ENCODE measurements around the gene B3GAT3.
"Not testable (repeated sequence)": the region's sequence is repeated elsewhere in the genome, so short reads cannot be mapped to it uniquely, and the experiment has no call there.

The B3GAT3 gene

DNA sequence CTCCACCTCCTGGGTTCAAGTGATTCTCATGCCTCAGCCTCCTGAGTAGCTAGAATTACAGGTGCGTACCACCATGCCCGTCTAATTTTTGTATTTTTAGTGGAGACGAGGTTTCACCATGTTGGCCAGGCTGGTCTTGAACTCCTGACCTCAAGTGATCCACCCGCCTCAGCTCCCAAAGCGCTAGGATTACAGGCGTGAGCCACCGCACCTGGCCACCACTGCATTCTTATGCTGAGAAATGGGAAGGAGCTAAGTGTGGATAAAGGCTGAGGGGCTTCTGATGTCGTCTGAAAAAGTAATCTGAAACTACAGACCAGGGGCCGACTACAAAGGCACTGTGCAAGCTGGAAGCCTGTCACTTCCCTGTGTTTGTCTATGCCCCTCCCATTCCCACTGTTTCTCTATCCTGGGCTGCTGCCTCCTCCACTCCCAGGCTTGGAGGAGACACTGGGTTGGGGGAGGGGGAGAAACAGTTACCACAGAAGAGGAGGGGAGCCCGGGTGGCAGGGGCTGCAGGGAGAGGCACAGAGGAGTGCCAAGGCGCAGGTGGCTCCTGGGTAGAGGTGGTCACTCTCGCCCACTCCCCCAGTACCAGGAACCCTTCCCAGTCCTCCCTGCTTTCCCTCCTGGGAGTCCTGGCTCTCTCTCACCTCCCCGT lies 17.2 kb downstream of the B3GAT3 start:
- DNase-seq (ENCODE audit: low read depth in 2 of 2), result no peak

DNA sequence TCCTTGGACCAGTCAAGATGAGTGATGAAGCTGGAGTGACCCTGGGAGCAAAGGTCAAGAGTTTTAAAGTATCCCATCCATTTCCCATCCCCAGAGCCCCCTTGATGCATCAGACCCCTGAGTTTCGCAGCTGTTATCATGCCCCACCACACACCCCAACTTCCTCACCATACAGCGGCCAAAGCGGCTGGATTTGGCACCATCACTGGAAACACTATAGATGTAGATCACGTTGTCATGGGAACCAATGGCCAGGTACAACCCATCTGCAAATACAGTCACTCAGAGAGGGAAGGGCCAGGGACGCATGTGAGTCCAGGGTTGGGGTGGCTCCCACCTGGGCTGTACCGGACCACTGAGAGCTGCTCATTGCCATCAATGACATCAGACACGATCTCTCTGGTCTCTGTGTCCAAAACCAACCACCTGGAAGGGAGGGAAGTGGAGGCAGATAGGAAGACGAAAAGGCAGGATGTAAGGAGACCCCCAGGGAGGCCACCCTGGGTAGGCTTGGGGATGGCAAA lies 17.9 kb downstream of the B3GAT3 start:
- no peak for DNase-seq (ENCODE audit: low read depth in 2 of 2)

DNA sequence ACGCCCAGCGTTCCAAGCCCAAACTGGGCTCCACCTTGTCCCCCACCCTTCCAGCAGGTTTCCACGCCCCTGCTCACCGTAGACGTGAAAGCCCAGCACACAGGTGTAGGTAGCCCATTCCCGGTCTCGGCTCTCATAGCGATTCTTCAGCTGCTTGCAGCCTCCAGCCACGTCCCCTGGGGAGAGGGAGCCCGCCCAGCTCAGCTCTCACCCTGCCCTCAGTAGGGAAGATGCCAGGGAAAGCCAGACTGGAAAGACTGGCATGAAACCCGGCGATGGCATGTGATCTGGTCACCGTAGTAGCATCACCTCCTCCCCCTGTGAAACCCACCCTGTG lies 18.7 kb downstream of the B3GAT3 start:
- DNase-seq (ENCODE audit: low read depth in 2 of 2), result no peak

DNA sequence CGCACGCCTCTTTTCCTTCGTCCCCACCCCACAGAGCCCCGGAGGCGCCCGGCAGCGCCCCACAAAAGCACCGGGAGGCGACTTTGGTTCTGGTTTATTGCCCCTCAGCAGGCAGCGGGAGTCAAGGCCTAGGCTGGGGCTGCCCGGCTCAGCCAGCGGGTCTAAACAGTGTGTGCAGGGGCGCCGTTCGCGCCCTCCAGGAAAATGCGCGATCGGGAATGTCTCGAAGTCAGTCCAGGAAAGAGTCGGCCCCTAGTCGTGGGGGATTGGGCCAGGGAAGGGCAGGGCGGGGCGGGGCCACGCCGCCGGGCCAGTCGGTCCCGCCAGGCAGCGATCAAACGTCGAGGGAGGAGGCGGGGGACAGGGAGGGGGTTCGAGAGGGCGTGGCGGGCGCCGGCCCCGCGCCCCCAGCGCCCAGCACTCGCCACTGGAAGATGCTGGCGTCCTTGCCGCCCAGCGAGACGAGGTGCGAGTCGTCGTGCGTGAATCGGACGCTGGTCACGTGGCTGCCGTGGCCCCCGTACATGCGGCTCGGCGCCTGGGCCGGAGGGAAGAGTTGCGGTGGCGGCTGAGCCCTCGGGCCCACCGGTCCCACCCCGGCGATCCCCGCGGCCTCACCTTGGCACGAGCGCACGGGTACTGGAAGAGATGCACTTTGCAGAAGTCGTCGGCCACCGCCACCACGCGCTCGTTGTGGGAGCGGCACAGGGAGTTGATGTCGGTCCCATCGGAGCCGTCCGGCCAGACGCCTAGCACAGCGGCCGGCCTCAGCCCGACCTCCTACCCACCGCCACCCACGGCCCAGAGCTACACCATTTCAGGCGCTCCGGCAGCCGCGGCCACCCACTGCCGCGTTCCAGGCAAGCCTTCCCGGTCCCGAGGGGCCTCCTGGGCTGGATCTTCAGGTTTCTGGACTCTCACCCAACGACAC lies 19.4 kb downstream of the B3GAT3 start:
- DNase-seq (ENCODE audit: low read depth in 2 of 2), result peak in 1 of 2 experiments; percentile 20

DNA sequence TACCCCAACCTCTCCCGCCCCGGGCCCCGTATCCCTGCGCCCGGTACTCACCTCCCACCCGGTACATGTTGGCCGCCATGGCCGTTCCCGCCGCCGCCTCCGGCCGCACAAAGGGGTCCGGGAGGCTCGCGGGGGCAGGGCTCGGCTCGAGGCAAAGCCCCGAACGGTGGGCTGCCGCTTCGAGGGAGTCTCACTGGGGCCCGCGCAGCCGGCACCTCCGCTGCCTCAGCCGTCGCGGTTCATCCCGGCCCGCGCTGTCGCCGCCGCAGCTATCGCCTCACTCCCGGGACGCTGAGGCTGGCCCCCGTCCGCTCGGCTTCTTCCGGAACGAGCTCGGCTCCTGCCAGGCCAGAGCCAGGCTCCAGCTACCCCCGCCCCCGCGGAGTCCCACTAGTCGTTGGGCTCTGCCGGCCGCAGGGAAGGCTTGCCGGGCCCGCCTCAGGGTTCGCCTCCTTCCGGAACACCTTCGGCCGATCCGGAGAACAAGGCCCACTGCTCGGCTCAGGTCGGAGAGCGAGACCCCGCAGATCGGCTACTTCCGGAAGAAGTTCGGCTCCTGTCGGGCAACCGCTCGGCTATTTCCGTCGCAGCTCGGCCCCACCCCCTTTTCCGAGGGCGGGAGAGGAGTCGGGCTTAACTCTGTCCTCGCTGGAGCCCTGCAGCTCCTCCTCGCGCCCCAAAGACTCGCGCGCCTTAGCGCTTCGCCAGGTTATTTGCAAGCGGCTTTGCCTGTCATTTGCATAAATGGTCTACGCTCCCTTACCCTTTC lies 20.2 kb downstream of the B3GAT3 start, which contains the start of gene MTA2:
MTA2 (minus strand) TSS at position 494 of the 769 bp plus-strand sequence; CDS start at position 79, 415 bp downstream.
- DNase-seq (ENCODE audit: low read depth in 2 of 2), result peak; percentile 88 to 93

DNA sequence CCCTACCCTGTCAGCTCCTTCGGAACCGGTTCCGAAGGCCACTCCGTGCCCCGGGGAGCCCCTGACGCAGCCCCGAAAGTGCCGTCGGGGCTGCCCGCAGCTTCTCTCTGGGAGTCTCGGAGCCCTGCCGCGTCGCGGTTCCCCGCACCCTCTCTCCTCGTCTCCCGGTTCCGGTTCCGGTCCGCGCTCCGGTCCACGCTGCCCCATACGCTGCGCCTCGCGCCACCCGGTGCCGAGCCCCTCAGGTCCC lies 20.7 kb downstream of the B3GAT3 start:
- DNase-seq (ENCODE audit: low read depth in 2 of 2), result no peak

DNA sequence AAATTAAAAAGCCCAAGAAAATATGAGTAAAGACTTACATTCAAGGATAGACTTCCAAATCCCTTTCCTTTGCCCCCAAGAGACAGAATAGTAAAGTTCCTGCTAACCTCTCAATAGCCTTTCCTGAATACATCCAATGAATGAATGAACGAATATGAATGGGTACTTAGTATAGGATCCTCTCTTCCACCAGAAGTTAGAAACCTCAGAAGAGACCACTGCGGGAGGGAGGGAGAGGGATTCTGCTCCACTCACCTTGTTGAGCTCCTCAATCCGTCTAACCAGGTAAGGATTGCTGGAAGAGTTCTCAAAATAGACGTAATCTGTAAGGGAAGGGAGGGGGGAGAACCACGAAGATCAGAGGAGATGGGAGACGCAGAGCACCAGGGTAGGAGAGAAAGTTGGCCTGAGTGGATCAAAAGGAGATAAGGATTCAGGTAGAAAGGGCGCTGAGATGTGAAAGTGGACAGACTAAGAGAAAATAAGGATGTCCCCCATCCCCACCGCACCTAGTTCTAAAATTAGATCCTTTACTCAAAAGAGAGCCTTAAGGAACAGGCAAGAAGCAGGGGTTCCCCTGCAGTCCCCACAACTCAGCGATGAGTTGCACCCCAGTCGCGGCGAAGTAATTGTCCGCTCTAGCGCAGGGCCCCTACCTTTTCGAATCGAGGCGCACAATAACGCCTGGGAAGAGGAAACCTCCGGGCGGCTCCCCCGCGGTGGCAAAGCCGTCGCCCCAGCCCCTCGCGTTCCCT lies 21.2 kb downstream of the B3GAT3 start:
- no peak for DNase-seq (ENCODE audit: low read depth in 2 of 2)

DNA sequence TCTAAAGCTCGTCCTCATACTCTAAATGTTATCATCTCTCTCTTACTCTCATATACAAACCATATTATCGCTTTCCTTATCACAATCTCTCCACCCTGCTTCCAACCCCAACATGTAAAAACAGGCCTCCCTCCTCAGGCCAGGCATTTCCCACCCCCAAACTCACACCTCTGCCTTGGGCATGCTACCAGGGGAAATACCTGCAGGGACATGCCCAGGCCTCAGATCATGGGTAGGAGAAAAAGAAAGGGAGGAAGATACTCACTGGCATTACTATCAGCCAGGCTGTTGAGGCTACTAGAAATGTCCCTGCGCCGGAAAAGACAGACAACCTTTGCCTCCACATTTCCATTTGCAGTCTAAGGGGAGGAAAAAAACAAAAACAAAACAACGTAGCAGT lies 21.9 kb downstream of the B3GAT3 start:
- DNase-seq (ENCODE audit: low read depth in 2 of 2), result no peak

DNA sequence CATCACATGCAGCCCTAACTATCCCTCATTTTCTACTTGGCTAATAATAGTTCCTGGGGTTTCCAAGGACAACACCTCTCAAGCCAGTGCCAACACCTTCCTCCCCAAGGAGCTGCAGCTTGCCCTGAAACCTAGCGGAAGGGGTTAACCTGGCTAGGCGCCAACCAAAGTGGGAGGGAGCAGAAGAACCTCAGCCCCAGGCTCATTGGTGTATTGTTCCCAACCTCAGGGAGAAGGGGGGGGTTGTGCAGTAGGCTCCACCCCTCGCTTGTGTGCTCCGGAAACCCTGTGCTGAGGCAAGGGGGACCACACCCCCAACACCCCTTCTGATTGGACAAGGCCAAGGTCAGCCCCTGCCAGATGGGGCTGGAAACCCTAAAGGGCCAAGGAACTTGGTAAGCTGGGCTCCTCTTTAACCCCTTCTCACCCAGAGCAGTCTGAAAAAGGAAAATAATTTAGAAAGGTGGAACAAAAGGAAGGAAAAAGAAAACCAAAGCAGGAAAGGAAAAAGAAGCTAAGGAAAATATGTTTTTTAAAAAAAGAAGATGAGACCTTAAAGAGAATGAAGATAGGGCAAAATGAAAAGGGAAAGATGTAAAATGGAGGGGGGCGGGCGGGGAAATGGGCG lies 22.6 kb downstream of the B3GAT3 start:
- DNase-seq (ENCODE audit: low read depth in 2 of 2), result peak; percentile 96 to 97

DNA sequence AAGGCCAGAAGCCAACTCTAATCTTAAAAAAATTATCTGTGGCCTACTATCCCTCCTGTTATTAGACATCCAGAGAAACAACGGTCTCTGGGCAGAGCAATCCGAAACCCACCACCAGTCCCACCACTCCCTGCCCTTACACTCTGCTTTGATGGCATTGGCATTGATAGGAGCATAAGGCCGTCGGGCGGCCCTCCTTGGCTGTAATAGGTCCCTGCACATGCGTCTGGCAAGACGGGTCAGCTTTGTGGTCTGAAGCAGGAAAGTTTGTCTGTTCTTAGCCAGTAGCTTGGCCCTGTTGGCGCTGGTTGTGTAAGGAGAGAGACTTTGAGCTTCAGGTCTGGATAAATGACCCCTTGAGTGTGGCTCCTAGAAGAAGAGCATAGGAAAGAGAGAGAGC lies 26.7 kb downstream of the B3GAT3 start:
- DNase-seq (ENCODE audit: low read depth in 2 of 2), result no peak

DNA sequence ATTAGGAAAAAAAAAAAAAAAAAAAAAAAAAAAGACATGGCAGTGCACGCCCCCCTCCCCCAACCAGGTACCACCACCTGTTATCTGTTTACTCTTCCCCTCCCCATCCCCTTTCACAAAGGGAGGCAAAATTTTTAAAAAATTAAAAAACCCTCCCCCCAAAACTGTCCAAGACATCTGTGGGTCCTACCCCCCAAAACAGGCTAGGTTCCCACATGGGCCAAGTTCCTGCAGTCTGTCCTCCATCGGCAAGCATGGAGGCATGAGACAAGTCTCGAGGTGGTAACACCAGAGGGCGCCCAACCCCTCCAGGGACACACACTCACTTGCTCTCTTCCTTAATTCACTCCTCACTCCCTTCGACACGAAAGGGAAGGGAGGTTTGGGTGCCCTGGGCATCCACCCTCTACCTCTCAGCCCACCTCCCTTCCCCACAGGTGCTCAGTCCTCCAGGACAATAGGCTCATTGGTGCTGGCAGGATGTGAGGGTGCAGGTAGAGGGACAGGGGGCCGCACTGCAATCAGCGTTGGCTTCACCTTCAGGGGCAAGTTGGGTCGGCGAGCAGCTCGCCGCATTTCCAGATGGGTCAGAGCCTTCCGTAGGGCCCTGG lies 28.2 kb downstream of the B3GAT3 start:
- peak in 1 of 2 experiments; percentile 35 for DNase-seq (ENCODE audit: low read depth in 2 of 2)

DNA sequence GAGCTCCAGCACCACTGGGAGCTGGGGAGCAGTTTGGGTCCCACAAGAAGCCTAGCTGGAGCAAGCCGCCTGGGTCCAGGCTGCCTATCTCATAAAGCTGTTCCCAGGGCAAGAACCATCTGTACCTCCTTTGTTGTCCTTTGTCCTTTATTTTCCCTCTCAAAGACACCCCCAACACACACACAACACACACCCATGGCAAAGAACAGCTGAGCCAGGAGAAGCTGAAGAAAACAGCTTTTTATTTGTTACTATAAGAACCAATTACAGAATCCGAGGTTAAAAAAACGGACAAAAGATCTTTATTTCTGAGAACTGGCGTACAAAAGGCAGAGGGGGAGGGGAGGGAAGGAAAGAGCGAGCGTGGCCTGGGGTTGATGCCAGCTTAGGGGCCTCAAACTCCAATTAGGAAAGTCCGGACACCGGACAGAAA lies 28.8 kb downstream of the B3GAT3 start:
- no peak for DNase-seq (ENCODE audit: low read depth in 2 of 2)

DNA sequence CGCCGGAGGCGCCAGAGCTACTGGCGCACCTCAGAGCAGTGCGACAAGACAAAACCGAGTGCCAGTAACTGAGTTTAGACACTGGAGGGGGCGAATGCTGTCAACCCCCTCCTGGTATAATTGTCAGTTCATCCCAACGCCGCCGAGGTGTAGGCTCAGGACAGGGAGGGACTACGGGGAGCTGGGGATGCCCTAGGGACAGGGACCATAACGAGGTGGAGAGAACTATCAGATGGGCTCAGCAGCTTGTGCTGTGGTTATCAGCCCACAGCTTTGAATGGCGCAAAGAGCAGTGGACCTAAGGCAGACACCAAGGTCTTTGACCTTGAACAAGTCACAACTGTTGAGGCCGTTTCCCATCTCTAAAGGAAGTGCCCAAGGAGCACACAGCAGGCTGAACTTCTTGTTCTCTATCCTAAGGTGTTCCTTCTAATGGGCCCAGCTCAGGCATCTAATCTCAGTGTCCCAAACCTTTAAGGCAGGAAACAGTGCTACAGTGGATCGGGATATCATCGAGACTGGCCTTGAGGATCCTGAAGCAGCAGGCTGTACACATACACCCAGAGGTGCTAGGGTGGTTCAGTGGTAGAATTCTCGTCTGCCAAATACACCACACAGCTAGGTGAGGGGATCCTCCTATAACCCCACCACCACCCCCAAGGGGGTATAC lies 29.5 kb downstream of the B3GAT3 start:
- no peak for DNase-seq (ENCODE audit: low read depth in 2 of 2)

DNA sequence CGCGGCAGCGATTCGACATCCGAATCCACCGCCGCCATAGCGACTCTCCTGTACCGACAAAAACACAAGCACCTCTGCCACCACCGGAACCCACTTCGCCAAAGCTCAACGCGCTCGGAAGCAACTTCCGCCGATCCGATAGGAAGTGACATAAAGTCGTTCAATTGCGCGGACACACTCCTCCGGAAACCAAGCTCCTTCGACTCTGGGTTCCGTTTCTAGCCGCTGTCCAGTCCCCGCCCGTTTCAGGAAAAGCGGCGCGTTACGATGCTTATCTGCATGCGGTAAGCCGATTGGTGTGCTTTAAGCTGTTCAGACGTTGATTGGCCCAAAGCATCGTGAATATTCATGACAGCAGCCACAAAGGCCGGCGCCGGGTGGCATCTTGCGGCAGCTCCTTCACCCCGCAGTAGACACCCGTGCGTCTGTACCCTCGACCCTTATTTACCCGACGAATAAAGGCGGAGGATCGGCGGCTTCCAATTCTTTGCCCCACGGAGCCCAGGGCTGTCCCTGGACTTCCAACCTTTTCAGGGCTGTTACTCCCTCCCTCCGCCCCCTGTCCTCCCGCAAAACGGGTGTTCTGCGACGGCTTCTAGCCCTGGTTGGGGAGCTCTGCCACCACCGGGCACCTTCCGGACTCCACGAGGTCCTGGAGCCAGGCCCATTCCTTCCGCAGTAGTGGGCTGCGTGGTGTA lies 30.2 kb downstream of the B3GAT3 start, which contains the start of gene TUT1:
TUT1 (minus strand) TSS at position 76 of the 698 bp plus-strand sequence; CDS start at position 38, 38 bp downstream.
- peak; percentile 95 to 96 for DNase-seq (ENCODE audit: low read depth in 2 of 2)

DNA sequence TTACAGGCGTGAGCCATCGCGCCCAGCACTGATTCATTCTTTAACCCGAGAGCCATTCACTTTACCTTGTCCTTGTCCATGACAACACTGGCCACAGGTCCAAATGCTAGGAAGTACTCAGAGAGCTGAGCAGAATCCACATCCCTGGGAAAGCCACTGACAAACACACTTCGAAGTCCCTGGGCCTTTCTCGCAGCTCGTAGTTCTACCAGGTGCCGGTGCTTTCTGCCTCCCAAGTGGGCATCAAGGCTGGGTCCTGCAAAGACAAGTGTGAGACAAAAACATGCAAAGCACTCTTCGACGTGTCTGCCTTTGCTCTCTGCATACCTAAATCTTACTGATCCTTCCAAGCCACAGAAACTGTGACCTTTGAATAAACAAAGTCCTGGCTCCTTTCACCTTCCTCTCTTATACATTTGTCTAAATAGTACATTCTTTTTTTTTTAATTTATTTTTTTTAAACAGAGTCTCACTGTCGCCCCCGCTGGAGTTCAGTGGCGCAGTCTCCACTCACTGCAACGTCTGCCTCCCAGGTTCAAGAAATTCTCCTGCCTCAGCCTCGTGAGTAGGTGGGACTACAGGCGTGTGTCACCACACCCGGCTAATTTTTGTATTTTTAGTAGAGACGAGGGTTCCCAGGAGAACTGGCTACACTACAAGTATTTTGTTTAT lies 32.7 kb downstream of the B3GAT3 start:
- DNase-seq (ENCODE audit: low read depth in 2 of 2), result no peak

DNA sequence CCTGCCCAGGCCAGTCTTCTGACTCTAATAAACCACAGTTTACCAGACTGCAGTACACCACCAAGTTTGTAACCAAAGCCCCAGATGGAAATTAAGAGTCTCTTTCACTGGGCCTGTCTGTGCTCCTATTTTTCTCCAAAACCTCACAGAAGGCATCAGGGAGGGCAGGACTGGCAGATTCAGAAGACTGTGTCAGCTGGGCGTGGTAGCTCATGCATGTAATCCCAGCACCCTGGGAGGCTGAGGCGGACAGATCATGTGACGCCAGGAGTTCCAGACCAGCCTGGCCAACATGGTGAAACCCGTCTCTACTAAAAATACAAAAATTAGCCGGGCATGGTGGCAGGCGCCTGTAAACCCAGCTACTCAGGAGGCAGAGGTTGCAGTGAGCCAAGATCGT lies 36.4 kb downstream of the B3GAT3 start:
- DNase-seq (ENCODE audit: low read depth in 2 of 2), result not testable (repeated sequence)

DNA sequence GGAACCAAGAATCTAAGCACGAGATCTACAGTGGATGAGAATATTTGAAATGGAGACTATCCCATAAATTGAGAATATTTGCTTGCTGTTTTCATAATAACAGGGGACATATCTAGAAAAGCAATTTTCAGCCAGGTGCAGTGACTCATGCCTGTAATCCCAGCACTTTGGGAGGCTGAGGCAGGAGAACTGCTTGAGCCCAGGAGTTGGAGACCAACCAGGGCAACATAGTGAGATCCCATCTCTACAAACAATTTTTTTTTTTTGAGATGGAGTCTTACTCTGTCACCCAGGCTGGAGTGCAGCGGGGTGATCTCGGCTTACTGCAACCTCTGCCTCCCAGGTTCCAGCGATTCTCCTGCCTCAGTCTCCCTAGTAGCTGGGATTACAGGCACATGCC lies 40.1 kb downstream of the B3GAT3 start:
- not testable (repeated sequence) for DNase-seq (ENCODE audit: low read depth in 2 of 2)

DNA sequence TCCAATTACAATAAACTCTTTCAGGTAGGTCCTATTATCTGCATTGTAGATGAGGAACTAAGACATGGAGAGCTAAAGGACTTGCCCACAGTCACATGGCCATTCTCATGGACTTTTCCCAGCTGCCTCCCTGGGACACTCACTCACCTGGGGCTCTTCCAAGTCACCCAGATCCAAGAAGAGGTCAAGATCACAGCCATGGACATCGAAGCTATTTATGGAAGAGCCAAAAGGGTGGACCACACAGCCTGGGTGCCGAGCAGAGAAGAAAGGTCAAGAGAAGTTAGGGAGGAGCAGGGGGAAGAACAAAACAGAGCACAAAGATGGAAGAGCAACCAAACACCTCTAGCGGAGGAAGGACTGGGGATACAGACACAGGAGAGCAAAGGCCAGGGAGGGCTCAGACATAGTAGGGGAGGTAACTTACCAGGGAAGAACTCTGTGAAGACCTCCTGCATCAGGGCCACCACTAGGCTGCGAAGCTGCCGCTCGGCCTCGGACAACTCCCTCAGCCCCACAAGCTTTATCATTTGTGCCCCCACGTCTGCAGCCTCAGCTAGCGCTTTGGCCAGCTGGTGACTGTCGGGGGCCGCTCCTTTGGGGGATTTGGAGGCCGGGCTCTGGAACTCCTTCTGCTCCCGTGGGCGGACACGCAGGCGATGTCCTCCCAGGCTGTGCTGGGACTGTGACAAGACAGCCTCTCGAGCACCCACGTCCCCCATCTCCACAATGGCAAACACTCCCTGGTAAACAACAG lies 40.6 kb downstream of the B3GAT3 start:
- DNase-seq (ENCODE audit: low read depth in 2 of 2), result no peak
